Measurements from ENCODE around the gene VILL.
"Not testable (repeated sequence)": the region's sequence is repeated elsewhere in the genome, so short reads cannot be mapped to it uniquely, and the experiment has no call there.

The VILL gene

DNA sequence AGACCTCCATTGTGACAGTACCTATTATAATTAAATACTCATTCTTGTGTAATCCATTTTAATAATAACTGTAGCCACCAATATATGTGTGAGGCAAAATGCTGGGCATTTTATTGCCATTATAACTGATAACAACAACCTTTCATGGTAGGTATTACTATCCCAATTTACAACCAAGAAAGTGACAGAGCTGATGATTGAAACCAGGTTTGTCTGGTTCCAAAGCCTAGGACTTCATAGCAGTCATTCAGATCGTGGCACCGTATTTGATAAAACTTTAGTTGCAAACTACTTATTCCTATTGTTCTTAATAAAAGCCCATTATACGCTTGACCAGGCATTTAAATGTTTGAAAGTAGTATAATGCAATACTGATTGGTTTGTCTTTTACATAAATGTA, 26.4 kb upstream of the VILL start:
- DNase-seq = no peak

DNA sequence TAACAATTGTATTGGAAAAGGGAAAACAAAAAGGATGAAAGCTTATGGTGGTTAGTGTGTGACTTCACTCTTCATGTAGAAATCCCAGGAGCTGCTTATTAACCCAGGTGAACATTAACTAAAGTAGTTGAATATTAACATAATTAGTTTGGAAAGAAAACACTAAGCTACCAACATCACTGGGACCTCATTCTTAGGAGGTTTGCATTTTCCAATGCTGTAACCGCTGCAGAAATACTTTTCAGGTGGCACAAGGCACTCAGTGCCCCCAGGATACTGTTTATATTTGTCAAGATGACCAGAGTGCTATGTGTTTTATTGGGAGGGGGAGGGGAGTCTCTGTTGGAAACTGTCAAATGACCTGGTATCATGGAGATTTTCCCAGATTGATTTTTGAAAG, 25.9 kb upstream of the VILL start:
- no peak for DNase-seq

DNA sequence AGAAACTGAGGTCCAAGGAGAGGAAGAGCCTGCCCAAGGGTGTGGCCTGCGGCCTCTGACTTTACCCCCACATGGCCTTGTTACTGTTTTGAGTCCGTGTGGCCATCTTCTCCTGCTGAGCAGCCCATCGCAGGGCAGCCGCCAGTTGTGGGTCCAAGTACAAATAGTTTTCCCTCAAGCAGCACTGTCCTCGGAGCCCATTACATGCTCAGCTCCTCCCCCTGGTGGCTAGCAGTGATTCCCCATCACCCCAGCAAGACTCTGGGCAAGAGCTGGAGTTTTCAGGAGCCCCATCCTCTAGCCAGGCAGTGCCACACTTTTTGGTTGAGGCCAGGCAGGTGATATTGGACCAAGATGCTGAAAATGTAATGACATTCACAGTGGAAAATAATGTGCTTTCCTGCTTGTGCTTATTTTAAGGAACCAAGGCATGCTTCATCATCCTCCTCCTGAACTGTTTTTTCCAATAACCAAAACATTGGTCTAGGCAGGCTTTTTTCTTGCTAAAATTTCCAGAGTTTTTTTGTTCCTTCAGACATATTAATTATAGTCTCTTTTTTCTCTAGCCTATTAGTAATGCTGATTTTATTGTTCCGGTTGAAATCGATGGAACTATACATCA, 23.2 kb upstream of the VILL start:
- DNase-seq = peak; percentile 27

DNA sequence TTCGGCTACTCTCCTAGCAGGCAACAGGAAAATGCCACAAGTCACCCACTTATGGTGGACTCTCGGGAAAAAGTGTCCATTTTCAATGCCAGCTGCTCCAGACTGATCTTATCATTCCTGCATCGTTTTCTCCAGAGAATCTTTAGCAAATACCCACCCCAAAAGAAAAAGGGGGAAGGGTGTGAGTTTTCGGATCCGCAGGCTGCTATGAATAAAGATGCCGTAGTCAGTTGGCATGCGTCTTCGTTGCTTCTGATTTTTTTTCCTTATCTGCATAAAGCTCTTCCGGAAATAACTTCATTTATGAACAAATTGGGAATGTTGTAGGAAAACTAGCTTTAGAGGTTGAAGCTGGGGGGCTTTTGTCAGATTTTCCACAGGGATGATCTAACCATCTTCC, 22.4 kb upstream of the VILL start:
- no peak for DNase-seq

DNA sequence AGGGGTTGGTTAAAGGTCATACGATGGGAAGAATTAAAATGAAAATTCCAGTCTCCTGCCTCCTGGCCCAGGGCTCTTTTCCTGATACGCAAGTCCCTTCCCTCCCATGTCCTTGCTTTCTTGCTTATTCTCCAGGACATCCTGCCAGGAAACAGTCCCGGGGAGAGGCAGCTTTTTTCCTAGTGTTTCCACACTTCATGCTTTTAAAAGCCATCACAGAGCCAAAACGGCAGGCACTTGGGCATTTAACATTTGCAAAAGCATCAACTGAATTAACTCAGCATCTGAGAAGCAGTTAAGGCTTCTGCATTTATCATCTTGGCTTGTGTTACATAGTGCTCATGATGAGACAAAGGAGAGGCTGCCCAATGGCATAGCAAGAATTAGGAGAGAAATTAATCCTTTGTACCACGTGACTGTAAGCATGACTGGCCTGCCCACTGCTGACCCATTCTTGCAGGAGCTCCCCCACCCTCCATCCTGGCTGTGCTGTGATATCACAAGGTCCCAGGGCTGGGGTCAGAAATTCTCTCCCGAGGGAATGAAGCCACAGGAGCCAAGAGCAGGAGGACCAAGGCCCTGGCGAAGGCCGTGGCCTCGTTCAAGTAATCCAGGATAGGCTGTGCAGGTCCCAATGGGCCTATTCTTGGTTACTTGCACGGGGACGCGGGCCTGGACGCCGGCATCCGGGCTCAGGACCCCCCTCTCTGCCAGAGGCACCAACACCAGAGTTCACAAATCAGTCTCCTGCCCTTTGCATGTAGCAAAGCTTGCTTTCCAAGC, 21.6 kb upstream of the VILL start:
- no peak for DNase-seq

DNA sequence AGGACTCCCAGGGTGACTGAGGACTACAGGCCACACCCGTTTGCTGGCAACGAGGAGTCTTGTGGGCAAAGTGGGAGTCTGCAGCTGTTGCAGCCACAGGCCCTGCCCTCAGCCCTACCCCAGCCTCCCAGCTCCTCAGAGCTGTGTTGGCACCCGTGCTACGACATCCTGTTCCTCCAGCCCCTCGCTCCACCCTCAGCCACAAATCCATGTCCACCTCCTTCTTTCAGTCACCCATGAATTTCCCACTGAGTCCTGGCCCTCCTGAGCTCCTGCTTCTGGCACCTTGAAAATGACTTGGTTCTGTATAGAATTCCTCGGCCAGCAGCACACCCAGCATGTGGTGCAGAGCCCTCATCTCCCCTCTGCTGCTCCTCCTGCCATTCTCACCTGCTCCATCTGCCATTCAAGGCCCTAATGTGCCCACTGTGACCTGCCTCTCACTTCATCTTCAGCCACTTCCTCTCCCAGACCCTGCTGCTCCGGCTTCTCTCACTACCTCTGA, 20.9 kb upstream of the VILL start:
- no peak for DNase-seq

DNA sequence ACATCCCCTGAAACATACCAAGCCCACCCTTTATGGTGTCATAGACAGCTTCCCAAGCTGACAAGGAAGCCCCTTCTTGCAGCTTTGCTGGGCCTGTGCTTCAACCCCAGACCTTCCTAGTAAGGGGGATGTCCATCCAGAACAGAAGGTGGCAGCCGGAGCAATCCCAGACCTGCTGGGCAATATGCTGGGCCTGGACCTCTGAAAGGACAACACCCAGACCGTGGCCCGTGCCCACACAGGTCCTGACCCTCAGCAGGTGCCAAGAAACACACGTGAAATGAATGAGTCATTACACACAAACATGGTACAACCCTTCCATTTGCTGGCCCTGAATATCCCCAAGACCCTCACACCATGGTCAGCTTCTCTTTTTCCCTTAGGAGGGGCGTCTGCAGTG, 19.8 kb upstream of the VILL start:
- DNase-seq = no peak

DNA sequence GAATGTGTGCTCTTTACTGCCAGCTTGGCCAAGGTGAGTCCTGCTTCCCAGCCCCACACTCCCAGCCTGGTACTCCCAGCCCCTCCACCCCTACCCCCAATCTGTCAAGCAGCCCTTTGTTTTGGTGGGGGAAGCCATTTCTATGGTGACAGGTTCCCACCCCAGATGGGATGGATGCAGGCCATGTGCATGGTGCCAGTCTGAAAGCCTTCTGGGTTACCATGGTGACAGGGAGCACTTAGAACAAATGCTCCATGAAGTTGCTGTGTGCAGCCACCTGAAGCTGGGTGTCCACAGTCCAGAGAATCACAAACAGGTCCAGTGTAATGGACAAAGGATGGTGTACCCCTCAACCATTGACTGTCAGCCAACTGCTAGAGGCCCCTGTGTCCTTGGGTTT, 19.1 kb upstream of the VILL start:
- DNase-seq = no peak

DNA sequence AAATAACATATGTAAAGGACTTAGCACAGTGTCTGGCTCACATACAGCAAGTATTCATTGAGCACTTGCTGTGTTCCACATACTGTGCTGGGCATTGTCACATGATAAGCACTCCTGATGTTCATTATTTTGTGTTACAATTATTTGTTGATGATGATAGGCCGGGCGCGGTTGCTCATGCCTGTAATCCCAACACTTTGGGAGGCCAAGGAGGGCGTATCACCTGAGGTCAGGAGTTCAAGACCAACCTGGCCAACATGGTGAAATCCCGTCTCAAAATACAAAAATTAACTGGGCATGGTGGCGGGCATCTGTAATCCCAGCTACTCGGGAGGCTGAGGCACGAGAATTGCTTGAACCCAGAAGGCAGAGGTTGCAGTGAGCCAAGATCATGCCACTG, 18.5 kb upstream of the VILL start:
- DNase-seq = not testable (repeated sequence)

DNA sequence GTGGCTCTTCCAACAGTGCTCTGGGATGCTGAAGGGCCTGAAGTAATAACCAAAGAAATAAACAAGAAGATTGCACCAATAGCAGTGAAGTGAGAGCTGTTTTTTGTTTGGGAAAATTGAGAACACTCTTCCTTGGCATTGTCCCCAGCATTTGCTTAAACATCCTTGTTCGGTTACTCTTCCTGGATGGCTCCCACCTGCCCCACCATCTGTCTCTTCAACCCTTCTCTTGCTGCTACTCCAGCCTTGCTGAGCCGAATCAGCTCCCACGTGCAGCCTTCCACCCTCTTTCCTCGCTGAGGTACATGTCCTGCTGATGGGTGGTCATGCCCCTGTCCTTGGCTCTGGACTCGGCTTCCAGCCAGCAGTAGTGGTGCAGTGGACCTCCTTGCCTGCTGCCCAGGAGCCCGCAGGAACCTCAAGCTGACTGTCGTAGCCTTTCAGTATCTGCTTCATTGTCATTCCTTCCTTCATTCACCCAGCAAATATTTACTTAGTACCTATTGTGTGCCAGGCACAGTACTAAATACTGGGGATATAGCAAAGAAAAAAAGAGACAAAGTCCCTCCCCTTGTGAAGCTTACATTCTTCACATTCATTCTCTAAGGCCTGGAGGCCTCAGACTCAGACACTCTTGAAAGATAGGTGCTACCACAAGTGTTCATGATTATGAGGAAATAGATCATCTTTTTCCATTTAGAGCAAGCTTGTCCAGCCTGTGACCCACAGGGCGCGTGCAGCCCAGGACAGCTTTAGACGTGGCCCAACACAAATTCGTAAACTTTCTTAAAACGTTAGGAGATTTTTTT, 17.1 kb upstream of the VILL start:
- DNase-seq = no peak

DNA sequence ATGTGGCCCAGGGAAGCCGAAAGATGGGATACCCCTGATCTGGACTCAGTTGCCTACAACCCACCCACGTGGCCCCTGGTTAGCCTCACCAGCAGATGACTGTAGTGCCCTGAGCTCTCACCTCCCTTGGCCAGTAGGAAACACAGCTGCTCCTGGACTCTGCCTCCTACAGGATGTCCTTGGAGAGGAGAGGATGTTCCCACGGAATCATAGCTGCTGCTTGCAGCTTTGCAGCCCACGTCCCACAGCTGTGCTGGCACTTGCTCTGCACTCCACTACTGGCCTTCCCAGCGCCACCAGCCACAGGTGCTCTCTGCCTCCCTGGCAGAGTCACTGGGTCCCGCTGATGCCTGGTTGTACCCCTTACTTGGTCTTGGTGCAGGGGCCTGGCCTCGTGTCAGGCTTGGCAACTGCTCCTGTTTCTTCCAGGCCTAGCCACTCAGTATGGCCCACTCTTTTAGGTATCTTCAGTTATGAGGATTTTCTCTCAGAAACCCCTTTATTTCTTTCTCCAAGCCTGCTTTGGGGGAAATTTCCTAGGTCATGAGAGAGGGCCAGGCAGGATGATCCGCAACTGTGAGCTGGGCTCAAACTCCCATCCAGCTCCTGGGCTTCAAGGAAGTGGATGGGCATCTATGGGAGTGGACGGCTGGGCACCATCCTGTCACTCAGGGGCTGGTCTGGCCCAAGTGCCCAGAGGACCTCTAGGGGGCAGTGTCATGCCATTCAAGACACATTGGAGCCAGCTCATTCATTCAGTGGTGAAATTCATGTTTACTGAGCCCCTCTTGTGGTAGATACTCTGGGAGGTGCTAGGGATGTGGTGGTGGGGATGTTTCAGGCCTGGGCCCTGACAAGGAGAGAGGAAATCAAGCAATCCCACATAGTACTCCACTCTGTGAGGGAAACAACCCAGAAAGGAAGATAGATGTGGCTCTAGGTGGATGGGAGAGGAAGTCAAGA, 16.2 kb upstream of the VILL start:
- peak; percentile 4 for DNase-seq

DNA sequence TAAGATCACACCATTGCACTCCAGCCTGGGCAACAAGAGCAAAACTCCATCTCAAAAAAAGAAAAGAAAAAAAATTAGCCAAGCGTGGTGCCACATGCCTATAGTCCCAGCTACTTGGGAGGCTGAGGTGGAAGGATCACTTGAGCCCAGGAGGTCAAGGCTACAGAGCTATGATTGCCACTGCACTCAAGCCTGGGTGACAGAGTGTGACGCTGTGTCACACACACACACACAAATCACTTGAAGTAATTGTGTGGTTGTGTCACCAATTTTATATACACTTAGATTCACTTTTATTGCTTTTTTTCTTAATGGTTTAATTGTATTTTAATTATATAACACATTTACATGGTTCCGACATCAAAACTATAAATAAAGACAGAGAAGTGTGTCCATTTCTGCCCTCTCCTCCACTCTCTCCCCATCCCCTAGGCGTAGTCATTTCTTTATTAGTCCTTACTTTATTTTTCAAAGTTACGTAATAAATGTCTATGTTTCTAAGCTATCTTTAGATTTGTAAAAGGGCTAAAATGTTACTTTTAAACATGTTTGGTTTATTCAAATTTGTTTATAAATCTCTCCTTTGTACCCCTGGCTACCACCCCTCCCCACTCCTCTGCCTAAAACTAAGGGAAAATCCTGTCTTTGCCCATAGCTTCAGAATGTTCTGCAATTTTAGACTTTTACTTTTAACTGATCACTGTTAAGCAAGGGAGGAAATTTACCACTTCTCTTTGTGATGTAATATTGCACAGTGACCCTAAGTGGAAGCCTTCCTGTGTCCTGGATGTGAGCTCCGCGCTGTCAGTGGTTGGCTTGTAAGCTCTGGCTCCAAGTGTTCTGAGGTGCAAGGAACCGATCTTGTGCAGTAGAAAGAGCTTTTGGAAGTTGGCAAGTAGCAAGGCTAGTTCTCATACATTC, 10.8 kb upstream of the VILL start:
- no peak for DNase-seq

DNA sequence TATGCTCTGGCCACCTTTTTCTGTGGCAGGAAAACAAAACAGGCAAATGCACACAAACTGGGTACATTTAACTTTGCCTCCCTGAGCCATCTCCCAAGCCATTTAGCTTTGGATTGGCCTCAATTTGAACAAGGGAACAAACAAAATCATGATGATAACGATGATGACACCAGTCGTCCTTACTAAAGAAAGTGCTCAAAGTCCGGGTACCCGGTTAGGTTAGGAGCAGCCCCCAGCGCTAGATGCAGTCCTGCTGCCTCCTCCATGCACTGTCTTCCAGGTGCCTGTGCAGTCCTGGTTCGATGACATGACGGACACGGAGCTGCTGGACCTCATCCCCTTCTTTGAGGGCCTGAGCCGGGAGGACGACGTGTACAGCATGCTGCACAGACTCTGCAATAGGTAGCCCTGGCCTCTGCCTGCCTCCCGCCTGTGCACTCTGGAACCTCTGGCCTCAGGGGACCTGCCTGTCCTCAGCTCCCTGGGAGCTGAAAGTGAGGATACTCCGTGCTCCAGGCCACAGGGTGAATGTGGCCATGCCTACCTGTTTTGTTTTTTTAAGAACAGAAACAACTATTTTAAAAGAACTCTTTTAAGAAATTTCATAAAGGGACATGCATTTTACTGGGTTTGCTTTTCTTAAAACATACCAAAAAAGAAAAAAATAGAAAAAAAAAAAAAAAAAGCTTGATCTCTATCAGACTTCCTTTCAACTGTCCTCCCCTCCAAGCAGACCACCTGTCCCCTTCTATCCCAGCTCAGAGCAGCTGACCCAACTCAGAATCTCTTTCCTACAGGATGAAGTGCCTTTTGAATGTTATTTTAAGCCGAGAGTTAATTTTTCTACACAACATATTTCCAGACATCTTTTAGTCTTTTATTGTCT, 9.9 kb upstream of the VILL start:
- no peak for DNase-seq

DNA sequence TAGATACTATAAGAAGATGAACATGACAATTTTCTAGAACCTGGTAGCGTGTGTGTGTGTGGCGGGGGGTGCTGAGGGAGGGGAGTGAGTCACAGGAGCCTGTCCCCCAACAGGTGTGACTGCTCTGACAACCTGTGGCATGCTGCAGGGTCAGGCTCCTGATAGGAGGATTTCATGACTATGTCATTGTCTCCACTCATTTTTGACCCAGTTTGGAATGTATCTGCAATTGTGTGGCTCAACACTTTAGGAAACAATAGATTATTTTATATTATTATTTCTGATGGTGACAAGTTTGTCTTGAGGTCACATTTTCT, 9.3 kb upstream of the VILL start:
- DNase-seq = no peak

DNA sequence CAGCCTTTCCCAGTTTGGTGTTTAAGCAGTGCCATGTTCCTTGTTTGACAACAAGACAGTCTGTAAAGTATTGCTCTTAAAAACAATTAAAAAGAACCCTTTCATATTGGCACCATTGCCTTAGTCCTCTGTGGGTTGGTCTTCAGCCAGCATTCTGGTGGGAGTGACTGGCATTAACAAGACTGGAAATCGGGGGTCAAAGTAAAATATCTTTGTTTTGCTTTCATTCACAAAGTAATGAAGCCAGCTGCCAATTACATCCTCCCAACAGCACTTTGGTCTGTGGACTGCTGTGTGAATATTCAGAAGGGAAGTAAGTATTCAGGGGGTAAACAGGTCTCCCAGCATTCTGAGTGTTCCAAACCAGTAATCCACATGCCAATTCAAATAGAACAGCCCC, 8.3 kb upstream of the VILL start:
- DNase-seq = no peak

DNA sequence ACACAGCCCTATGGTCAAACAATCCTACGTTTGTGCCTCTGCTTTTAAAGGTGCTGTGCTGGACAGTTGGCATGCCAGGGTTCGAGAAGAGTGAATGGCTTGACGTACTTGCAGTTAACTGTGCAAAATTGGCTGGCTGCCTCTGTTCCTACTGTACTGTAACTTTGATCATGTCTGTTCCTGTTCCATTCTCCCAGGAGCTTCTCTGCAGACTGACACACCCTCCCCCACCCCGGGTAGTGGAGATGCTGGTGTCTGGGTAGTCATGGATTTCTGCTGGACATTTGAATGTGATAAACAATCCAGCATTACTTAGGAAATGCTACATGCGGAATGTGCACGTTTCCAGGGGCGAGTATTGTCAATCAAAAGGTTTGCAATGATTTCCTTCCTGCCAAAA, 6.5 kb upstream of the VILL start:
- no peak for DNase-seq

DNA sequence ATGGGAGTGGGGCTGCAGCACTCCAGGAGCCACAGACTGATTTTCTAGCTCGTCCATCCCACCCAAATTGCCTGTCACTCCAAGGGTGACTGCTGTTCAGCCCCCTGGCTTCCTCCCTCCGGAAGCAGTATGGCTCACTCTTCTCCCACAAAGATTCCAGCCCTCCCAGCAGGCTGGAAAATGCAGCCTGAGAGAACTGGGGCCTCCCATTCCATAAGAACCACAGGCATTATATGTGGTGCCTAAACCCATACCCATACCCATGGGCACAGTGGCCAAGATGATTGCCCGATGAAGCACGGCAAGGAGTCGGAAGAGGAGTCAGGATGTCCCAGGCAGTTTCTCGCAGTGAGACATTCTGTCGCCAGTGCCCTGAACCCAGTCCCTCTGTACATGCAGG, 6.0 kb upstream of the VILL start:
- no peak for DNase-seq

DNA sequence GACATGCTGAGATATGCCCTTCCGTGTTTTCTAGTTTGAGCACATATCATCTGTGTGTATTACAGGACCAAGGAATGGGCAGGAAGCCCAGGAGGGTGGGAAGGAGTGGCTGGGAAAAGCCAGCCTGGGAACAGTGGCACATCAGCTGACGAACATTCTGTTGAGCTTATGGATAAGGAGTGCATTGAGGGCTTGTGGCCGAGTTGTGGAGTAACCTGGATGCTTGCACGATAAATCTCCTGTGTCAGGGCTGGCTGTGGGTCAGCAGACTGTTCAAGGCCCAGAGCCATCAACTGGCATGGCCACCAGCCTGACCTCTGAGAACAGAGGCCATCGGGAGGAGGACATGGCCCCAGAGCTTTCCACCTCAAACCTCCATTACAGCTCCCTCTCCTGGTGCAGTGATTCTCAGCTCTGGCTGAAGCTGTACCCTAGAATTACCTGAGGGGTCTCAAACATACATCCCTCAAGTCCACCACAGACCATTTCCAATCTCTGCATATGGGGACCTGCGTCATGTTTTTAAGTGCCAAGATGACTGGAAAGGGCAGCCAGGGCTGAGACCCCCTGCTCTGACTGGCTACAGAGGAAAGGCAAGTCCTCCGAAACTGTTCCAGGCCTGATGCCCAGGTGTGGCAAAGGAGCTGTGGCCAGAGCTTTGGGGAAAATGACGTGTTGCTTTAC, 4.8 kb upstream of the VILL start:
- DNase-seq = no peak

DNA sequence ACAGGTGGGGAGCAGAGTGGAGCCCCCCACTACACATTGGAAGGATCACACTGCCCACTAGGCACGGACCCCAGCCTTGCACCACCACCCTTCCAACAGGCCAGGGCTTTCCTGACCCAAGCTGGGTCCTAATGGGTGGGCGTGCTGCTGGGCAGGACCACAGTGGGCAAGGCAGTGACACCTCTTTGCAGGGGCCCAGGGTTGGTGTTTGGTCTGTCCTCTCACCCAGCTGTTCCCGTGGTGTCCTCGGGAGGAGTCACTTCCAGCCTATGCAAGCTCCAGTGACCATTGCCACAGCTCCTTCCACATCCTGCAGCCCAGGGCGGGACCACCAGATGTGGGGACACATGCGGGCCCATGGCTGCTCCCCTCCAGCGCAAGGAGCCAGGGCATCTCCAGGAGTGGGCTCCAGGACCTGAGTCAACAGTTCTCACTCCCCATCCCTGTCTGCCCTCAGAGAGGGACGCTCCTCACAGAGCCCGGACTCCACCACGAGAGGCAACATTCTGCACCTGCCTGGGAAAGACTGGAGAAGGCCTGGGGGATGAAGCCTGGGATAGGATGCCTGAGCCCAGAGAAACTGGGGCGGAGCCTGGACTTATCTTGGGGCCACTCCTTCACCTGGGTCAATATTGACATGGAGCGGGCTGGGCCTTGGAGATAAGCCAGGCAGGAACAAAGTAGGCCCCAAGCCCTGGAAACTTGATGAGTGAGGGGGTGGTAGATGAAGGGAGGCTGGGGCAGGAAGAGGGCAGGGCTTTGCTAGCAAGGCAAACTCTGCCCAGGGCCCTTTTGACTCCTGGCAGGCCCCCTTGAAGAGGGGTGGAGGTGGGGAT, 3.9 kb upstream of the VILL start:
- no peak for DNase-seq
